Right lobe of liver (tissue), 4 donors: ENCODE measurements around the gene IFIT1.

Experiments
- POLR2A ChIP-seq: fragments of 450-650 bp; IDR thresholded peaks from one replicate; pipeline ENCODE4 v1.6.1; 2017; ENCODE audit warnings: antibody characterized with exemption, mild to moderate bottlenecking
- TF ChIP-seq, protein P1 (sequence below), 4 donors: fragments of 200-600 bp in 3 of 4; fragments of 450-650 bp in 1 of 4; IDR thresholded peaks; one replicate each; pipeline versions ENCODE4 v1.5.1 to v1.8.0; 2016 to 2022; ENCODE audit warnings: antibody characterized with exemption in 4 of 4, mild to moderate bottlenecking in 2 of 4
- donor health status: DM: no; HTN: no; CAD: no.
- donor health status: DM: no; HTN: no; CAD: no.
- donor health status: DM: no; HTN: yes; CAD: no.

DNA sequence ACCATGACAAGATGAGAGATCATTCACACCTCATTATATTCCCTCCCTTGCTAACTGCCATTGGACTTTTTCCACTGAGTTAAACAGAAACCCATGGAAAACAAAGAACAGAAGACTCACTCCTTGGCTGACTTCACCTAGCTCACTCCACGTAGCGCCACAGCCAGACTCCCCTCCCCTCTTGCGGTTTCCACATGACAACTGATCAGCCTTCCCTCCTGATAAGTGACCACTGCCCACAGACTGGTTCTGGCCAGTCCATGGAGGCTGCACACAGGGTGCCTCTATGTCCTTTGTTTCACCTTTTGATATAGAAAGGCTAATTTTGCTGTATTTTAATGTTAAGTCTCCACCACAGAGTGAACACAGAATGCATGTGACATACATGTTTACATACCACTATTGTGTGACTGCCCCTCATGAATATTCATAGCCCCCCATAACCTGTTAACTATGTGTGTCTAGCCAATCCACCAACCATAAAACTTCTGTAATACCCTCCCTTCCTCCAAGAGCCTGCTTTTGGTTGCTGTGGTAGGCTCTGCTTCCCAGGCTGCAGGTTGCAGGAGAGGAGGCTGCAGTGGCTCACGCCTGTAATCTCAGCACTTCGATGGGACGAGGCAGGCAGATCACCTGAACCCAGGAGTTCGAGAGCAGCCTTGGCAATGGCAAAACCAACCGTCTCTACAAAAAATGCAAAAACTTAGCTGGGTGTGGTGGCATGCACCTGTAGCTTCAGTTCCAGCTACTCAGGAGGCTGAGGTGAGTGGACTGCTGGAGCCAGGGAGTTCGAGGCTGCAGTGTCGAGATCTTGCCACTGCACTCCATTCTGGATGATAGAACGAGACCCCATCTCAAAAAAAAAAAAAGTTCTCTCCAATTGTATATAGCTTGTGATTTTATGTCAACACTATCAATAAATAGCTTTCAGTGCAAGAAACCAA is 12.0 kb downstream of the IFIT1 start:
- TF ChIP-seq, protein P1, sequence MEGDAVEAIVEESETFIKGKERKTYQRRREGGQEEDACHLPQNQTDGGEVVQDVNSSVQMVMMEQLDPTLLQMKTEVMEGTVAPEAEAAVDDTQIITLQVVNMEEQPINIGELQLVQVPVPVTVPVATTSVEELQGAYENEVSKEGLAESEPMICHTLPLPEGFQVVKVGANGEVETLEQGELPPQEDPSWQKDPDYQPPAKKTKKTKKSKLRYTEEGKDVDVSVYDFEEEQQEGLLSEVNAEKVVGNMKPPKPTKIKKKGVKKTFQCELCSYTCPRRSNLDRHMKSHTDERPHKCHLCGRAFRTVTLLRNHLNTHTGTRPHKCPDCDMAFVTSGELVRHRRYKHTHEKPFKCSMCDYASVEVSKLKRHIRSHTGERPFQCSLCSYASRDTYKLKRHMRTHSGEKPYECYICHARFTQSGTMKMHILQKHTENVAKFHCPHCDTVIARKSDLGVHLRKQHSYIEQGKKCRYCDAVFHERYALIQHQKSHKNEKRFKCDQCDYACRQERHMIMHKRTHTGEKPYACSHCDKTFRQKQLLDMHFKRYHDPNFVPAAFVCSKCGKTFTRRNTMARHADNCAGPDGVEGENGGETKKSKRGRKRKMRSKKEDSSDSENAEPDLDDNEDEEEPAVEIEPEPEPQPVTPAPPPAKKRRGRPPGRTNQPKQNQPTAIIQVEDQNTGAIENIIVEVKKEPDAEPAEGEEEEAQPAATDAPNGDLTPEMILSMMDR (IDR thresholded peaks at IDR 0.05), result no peak
- no peak for TF ChIP-seq POLR2A
